GM12891 (cell line): ENCODE measurements around the gene FAM167B.

Source experiments
- POLR2A ChIP-seq: IDR thresholded peaks from 2 replicates; pipeline ENCODE4 v1.6.1; 2011; ENCODE audit warnings: low read depth, low read length, control low read depth
- POLR2AphosphoS5 ChIP-seq: IDR thresholded peaks from 2 replicates; pipeline ENCODE4 v1.6.1; 2011; ENCODE audit warnings: low read depth, low read length, control low read depth
- TAF1 ChIP-seq: IDR thresholded peaks from 2 replicates; pipeline ENCODE4 v1.6.1; 2011; ENCODE audit warnings: low read depth, low read length, control low read depth

- no peak for TF ChIP-seq POLR2AphosphoS5
- TF ChIP-seq POLR2A: no peak
- no peak for TF ChIP-seq TAF1
Measured at GRCh38 chr1:32224285-32224684, 22.7 kb upstream of the FAM167B start.
